22Rv1 (cell line): ENCODE results near the gene ARFGAP1.

Source experiments
- H3K27ac ChIP-seq: fragments of 450-650 bp; 2 replicates; pipeline ENCODE4 v1.5.1; 2017
- CTCF ChIP-seq: fragments of 450-650 bp; IDR thresholded peaks from 2 replicates; pipeline ENCODE4 v1.5.1; 2017; ENCODE audit warnings: mild to moderate bottlenecking
- ZFX ChIP-seq: fragments of 450-650 bp; IDR thresholded peaks from 2 replicates; pipeline ENCODE4 v1.6.1; 2017; ENCODE audit warnings: antibody characterized with exemption, borderline replicate concordance

Gene ARFGAP1

GRCh38 chr20:63285636-63286615 is 13.3 kb downstream of the ARFGAP1 start:
- H3K27ac ChIP-seq = no peak overlapping the region
- TF ChIP-seq ZFX (no peak), CTCF (no peak)

GRCh38 chr20:63286781-63287696 is 14.4 kb downstream of the ARFGAP1 start:
- TF ChIP-seq CTCF (no peak), ZFX (no peak)
- no peak overlapping the region for H3K27ac ChIP-seq

- no peak overlapping the region for H3K27ac ChIP-seq
- TF ChIP-seq CTCF = no peak
- no peak for TF ChIP-seq ZFX
These were observed 15.3 kb downstream of the ARFGAP1 start for GRCh38 chr20:63287697-63288580.

GRCh38 chr20:63288581-63289251 is 16.1 kb downstream of the ARFGAP1 start:
- no peak overlapping the region for H3K27ac ChIP-seq
- no peak for TF ChIP-seq ZFX
- no peak for TF ChIP-seq CTCF

GRCh38 chr20:63289311-63290135 is 16.9 kb downstream of the ARFGAP1 start:
- H3K27ac ChIP-seq = no peak overlapping the region
- no peak for TF ChIP-seq CTCF
- no peak for TF ChIP-seq ZFX
